ENCODE data around the gene NINL. TPM values are rescaled to one million over a fixed set of nuclear protein-coding genes. Genes with fewer than 3 reads are reported as not detected.

NINL gene
- polyA plus RNA-seq, 1 of the 3 experiments (the other 2 are of a cell fraction): 22.5 TPM

DNA sequence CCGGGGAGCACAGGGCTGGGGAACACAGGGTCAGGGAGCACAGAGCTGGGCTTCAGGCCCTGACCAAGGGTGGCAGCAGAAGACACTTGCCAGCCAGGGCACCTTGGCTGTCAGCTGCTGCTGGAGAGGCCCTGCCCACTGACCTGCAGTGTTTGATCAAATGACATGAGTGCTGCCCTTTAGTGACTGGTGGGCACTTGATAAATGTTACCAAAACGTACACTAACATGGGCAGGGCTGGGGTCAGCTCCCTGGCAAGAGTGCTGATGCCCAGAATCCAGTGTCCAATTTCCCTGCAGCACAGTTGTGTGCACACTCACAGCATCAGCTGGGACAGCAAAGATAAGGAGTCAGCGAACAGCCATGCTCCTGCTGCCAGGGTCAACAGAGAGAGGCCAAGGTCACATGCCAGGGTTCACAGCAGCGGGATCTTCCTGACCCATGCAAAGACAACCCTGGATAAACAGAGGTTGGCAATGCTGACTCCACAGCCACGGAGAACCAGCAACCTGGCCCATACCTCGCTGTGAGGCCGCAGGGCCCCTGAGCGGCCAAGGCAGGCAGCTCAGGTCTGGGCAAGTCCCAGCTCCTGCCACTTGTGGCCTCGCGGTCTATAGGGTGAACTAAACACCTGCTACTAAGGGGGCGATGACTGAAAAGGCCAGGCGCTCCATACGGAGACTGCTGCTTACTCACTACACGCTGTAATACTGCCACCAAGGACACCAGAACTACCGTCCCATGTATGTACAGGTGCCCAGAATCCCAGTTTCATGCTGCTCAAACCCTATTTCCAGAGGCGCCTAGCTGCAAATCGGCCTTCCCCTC, 46.3 kb downstream of the NINL start (continued):
- TF ChIP-seq REST (IDR thresholded peaks at IDR 0.05; ENCODE audit: low read depth, low read length) (no peak), MEF2A (IDR thresholded peaks at IDR 0.05; ENCODE audit: borderline replicate concordance, low read depth) (no peak)

DNA sequence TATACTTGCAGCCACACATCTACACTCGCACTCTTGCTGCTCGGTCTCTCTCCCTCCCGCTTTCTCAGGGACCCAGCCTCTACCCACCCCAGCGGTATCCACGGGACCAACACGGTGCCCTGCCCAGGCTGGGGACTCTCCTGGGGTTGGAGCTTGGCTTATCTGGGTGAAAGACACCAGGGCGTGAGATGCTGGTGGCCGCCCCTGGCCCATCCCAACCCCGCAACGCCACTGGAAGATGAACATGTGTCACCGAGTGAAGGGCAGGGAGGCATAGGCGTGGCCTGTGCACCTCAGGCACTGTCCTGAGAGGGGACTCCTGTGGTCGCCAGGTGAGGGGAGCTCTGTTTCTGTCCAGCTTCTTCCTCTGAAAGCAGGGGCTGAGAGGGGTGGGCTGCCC, 47.4 kb downstream of the NINL start:
- WGBS (ENCODE audit: low lambda C conversion rate): 98% methylated on average over 11 of the region's 13 CpGs
- DNase-seq: no peak
- Histone ChIP-seq H3K9me2 (no peaks in the 10 kb centered on the region), H3K4me2 (no peak overlapping the region), H3K36me3 (replicated peaks in 1 of 2; ENCODE audit: control insufficient read depth in 1 of 2, insufficient read depth in 2 of 2, low read length in 1 of 2) (no peaks in the 10 kb centered on the region), H3K27me3 (ENCODE audit: insufficient read depth) (no peaks in the 10 kb centered on the region), H3K27ac (ENCODE audit: low read depth in 2 of 2, low read length in 1 of 2) (no peak overlapping the region), H3K9ac (no peak overlapping the region), H3K4me1 (ENCODE audit: control insufficient read depth in 1 of 2, insufficient read depth in 2 of 2, low read depth in 1 of 2, low read length in 1 of 2) (peaks cover 8 to 15% of the 10 kb centered on the region in 2 experiments; a peak in 2 of 4 replicates), H3K4me3 (ENCODE audit: low read depth in 2 of 2, low read length in 1 of 2) (no peak overlapping the region), H3F3A (replicated peaks; ENCODE audit: insufficient read depth) (no peaks in the 10 kb centered on the region), H3K79me2 (ENCODE audit: insufficient read depth) (peaks cover 23% of the 10 kb centered on the region; the same call in 1 of the 2 replicates), H3K9me3 (no peaks in the 10 kb centered on the region), H2AFZ (ENCODE audit: low read depth) (no peak overlapping the region), H4K20me1 (ENCODE audit: insufficient read depth) (peaks cover 13% of the 10 kb centered on the region)
- POLR2A ChIA-PET: no interaction called here
- TF ChIP-seq TEAD4 (IDR thresholded peaks at IDR 0.05; ENCODE audit: borderline replicate concordance, insufficient read depth) (no peak), ELF1 (IDR thresholded peaks at IDR 0.05) (no peak), GABPA (IDR thresholded peaks at IDR 0.05; ENCODE audit: low read depth) (no peak), PBX3 (IDR thresholded peaks at IDR 0.05) (no peak), REST (IDR thresholded peaks at IDR 0.05; ENCODE audit: low read depth, low read length) (no peak), MEF2A (IDR thresholded peaks at IDR 0.05; ENCODE audit: borderline replicate concordance, low read depth) (no peak), IRF3 (IDR thresholded peaks at IDR 0.05; ENCODE audit: low read depth, low read length) (no peak), FOSL2 (IDR thresholded peaks at IDR 0.05; ENCODE audit: borderline replicate concordance, low read depth) (no peak), SMC3 (IDR thresholded peaks at IDR 0.05; ENCODE audit: low read depth, low read length) (no peak), POLR2AphosphoS5 (IDR thresholded peaks at IDR 0.05; ENCODE audit: low read depth, low read length) (no peak)
- CTCF ChIA-PET: interaction anchor here (1.7 kb wide), 1 partner anchor 16 kb away, joined by 3 read pairs; no protein-coding TSS in a partner anchor

All from SK-N-SH (cell line).